Choroid plexus epithelial cell (primary cell): ENCODE data around the gene ZNF609.
A peak's percentile ranks its signal among the peaks of the same experiment; 100 is the strongest.

Experiments used
- DNase-seq: peaks from one replicate; pipeline ENCODE4 v3.0.0-alpha.2; 2010; ENCODE audit warnings: low read depth
- H3K4me3 ChIP-seq: 2 replicates; pipeline ENCODE4 v1.5.1; 2011; ENCODE audit warnings: low read depth, mild to moderate bottlenecking, control low read depth, low read length, moderate library complexity
- CTCF ChIP-seq: conservative IDR thresholded peaks from 2 replicates; pipeline ENCODE4 v1.5.1; 2011; ENCODE audit warnings: low read depth, mild to moderate bottlenecking, control low read depth, inconsistent platforms, low read length, moderate library complexity

Gene ZNF609

GRCh38 chr15:64460206-64460723 is at the start of gene ZNF609:
Gene ZNF609 (plus strand): TSS chr15:64460578. CDS start chr15:64499420, 38,842 bp downstream.
- no peak for TF ChIP-seq CTCF
- peak within 1 kb of the TSS; percentile 71 for H3K4me3 ChIP-seq
- peak; percentile 96 for DNase-seq

- DNase-seq = no peak
Observed at GRCh38 chr15:64412216-64412615, 48.2 kb upstream of the ZNF609 start.

GRCh38 chr15:64422697-64423096 is 37.7 kb upstream of the ZNF609 start:
- no peak for DNase-seq

More at GRCh38 chr15:64412216-64412615, 48.2 kb upstream of the ZNF609 start:
- no peak overlapping the region for H3K4me3 ChIP-seq
- TF ChIP-seq CTCF = no peak

GRCh38 chr15:64423970-64424369 is 36.4 kb upstream of the ZNF609 start:
- no peak for TF ChIP-seq CTCF
- H3K4me3 ChIP-seq = no peak overlapping the region
- no peak for DNase-seq

More at GRCh38 chr15:64422697-64423096, 37.7 kb upstream of the ZNF609 start:
- no peak overlapping the region for H3K4me3 ChIP-seq
- no peak for TF ChIP-seq CTCF

GRCh38 chr15:64425221-64425620 is 35.2 kb upstream of the ZNF609 start:
- TF ChIP-seq CTCF = no peak

GRCh38 chr15:64426845-64427465 is 33.4 kb upstream of the ZNF609 start:
- DNase-seq = peak; percentile 69
- TF ChIP-seq CTCF = peak; percentile 32
- no peak overlapping the region for H3K4me3 ChIP-seq

More at GRCh38 chr15:64425221-64425620, 35.2 kb upstream of the ZNF609 start:
- H3K4me3 ChIP-seq = no peak overlapping the region
- no peak for DNase-seq

GRCh38 chr15:64429448-64429847 is 30.9 kb upstream of the ZNF609 start:
- no peak for DNase-seq
- no peak for TF ChIP-seq CTCF
- H3K4me3 ChIP-seq = no peak overlapping the region
